GM19099 (cell line): ENCODE results near the gene DLG2.

Source experiments
- POLR2A ChIP-seq: IDR thresholded peaks from 3 replicates; pipeline ENCODE4 v1.6.1; 2011; ENCODE audit warnings: low read depth; ENCODE audit not compliant: insufficient read length; ENCODE audit errors: extremely low read depth

Gene DLG2

DNA sequence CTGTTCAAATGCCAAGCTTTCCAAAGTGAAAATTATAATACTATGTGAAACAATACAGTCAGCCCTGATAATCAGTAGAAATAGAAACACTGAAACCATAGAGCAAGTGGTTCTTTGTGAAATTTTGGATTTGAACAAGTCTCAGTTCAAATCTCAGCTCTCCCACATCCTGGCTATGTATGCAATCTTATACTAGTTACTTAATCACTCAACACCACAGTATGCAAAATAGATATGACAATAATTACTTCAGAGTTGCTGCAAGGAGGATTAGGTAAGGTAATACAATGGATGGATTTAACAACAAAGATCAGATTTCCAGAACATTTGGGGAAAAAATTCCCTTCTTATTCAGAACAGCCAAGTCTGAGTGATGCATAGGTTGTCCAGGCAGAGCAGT is 1489.2 kb downstream of the DLG2 start:
- no peak for TF ChIP-seq POLR2A

DNA sequence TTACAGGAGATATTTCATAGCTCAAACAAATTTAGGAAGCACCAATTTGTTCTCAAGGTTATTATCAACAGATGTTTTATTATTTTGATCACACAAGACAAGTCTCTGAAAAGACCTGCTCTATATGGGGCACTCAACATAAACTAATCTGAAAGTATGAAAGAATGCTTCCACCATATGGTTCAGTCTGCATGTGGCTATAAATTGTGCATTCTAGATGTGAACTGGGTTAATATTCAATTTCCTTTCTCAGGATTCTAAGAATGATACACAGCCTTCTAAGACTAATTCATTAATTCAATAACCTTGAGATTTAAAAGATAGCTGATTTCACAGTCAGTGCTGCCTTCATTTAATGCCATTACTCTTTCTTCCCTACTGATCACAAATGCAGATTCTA is 1489.6 kb downstream of the DLG2 start:
- TF ChIP-seq POLR2A: no peak

DNA sequence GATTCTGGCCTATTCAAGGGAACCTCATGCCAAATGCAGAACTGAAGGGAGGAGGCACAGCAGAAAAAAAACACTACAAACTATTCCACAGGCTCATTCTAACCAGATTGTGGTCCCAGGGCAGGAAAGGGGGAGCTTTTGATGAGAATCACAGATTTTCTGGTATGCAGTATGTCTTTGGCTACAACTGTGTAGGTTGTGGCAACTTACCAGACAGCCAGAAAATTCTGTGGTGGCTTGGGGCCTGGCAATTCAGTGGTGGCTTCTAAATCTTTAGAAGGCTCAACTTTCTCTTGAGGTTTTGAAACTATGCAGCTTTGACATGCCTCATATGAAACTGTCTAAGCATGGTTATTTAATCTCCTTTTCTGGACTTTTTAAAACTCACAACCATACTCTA is 1490.2 kb downstream of the DLG2 start:
- no peak for TF ChIP-seq POLR2A

DNA sequence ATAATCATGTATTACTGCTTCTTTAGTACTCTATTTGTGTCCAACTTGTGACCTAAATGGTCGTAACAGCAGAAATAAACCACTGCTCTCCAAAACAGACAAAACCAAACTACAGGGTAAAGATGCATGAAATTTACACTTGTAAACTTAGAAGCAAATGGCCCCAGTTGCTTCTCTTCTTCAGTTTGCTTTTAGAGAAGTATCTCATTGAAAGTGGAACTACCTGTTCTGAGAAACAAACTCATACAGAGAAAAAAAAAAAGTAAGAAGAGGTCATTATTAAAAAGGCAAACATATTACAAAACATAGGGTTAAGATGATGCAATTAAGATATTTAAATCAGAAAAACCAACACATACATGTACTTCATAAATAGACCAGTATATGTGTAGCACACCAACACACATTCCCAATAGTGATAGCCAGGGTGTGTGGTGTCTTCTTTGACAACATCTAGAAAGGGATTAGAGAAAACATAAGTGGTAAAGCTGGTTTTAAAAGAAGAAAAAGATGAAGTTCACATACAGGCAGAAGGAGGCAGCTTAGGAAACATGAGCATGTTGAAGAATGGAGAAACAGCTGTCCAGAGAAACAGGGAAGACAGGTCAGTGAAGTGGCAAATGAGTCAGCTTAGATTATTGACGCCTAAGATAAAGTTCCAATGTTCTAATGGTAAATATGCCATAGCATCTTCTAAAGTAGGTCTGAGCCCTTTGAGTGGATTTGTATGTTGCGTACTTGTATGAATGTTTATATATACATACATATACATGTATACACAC is 1496.3 kb downstream of the DLG2 start:
- no peak for TF ChIP-seq POLR2A

DNA sequence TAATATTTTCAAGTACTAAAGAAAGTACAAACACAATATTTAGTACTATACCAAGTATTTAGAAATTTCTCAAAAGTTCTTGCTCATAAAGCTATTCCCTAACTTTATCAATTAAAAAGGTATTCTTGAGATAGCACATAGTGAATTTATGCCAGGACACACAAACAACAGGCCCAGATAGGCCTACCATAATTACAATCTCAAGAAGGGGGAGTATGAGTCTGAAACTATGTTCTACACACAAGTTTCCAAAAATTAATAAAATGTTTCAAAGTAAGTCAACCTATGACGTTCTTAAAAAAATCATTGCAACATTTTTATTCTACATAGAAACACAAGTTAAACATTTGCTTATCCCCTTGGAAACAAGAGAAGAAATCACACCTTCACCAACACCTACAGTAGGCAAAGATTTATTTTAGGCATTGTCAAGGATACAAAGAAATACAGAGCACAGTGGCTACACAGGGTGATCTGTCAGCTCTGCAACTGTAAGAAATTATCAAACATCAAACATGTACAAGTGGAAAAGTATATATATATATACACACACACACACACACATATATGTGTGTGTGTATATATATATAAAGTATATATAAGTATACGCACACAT is 1497.1 kb downstream of the DLG2 start:
- TF ChIP-seq POLR2A: no peak

GRCh38 chr11:84128840-84129239 is 1498.3 kb downstream of the DLG2 start:
- no peak for TF ChIP-seq POLR2A

- TF ChIP-seq POLR2A: no peak
These were observed 1509.8 kb downstream of the DLG2 start for GRCh38 chr11:84117394-84117793.

GRCh38 chr11:84106541-84106940 is 1520.6 kb downstream of the DLG2 start:
- TF ChIP-seq POLR2A: no peak

- TF ChIP-seq POLR2A: no peak
These were observed 1522.0 kb downstream of the DLG2 start for GRCh38 chr11:84105148-84105547.

GRCh38 chr11:84103096-84103495 is 1524.0 kb downstream of the DLG2 start:
- no peak for TF ChIP-seq POLR2A

DNA sequence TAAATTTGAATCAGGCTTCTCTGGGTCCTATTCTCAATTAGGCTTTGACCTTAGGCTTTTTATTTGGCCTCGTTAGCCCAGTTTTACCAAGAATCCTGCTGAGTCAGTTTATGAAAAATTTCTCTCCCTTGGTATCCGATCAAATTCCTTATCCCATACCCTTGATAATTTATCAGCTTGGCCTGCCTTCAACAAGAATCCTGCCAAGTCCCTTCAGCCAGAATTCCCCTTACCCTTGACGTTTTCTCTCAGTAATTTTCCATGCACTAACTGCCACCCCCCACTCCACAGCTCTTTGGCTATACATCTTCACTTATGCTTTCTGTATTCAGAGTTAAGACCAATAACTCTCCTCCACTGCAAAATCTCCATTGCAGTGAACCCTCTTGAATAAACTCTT is 1530.0 kb downstream of the DLG2 start:
- TF ChIP-seq POLR2A: no peak

- TF ChIP-seq POLR2A: no peak
These were observed 1535.7 kb downstream of the DLG2 start for GRCh38 chr11:84091212-84091986.

DNA sequence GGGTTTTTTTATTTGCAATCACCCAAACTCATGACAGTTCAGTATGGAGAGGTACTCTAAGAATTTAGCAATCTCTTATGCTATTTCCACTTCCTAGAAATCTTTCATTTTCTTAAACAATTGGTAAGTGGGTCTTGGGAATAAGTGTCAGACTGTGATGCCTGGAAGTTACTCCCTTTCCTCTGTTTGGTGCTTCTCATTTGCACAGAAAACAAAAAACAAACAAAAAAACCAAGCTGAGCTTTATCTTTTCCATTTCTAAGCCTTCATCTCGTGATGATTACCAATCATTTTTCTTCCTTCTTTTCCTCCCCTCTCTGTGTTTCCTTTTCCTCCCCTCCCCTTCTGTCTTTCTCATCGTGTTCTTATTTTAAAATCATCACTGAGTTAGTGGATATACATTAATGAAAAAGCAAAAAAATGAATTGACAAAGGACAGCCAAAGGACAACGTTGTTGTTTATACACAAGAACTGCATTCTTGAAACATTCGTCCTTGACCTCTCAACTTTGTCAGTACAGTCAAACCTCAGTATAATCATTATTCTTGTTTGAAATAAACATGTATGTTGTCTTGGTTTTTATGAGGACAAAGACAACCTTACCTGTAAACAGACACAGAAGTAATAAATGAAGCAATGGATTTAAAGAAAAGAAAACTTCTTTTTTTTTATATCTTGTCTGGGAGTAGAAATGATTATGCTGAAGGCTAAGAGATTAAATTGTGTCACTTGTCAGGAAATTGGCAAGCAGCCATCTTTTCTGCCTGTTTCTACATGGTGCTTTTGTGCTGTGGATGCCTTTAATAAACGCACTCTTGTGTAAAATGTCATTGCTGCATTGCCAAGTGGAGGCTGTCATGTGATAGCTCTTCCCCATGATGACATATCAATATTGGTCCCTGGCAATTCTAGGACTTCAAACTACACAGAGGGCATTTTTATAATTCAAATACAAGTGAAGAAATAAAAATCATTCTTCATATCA is 1537.8 kb downstream of the DLG2 start:
- TF ChIP-seq POLR2A: no peak

DNA sequence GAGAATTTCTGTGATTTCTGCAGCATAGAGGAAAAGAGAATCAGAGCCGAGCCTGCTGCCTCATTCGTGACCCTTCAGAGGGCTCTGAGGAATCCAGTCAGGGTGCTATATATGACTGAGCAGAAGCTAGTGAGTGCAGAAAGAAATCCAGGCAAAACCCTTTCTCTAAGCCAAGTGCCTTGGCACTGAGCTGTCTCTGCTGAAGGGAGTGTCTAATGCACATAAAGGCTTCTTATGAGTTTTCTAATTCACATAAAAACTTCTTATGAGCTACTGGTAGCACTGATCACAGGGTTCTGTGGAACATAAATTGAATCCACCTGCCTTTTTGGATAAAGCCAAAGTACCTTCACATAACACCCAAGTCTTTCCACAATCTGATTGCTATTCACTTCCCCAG is 1555.3 kb downstream of the DLG2 start:
- TF ChIP-seq POLR2A: no peak

DNA sequence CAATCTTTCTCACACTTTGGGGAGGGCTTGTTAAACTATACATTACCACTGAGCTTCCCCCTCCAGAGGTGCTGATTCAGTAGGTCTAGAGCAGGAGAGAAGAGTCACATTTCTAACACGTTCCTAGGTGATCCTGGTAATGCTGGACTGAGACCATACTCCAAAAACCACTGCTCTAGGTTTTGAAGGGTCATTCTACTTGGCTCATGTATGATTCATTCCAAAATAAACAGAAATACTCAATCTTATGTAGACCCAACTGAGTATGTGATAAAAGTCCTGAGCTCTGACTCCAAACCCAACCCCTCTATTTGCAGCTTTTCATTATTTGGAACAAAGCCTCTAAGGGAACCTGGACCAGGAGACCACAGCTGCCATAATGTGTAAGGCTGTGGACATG is 1558.1 kb downstream of the DLG2 start:
- no peak for TF ChIP-seq POLR2A
